Common myeloid progenitor, CD34-positive (primary cell): ENCODE measurements around the gene GOLGA6L24. TPM values are rescaled to one million over a fixed set of nuclear protein-coding genes. Genes with fewer than 3 reads are reported as not detected.
"Not testable (repeated sequence)": the region's sequence is repeated elsewhere in the genome, so short reads cannot be mapped to it uniquely, and the experiment has no call there.

Experiments
- CTCF ChIA-PET: fragments of 350-600 bp; sonication (Branson Sonifier 250); formaldehyde crosslinking; loops from one replicate; lab custom pipeline; 2021; ENCODE audit warnings: antibody characterized with exemption; lab: Charles Lee
- POLR2A ChIA-PET: fragments of 350-600 bp; sonication (Branson Sonifier 250); formaldehyde crosslinking; loops from one replicate; lab custom pipeline; 2021; ENCODE audit warnings: antibody characterized with exemption; lab: Charles Lee
- DNase-seq, 3 donors: peaks; one replicate each; pipeline versions ENCODE4 v3.0.0 to v3.0.0-alpha.2; 2013
- H3K27ac ChIP-seq, 2 experiments: 1 replicate in 1 of 2; 2 replicates in 1 of 2; pipeline ENCODE4 v1.7.0; 2013; ENCODE audit warnings: inconsistent platforms in 2 of 2, low read length in 2 of 2, mild to moderate bottlenecking in 2 of 2, low read depth in 1 of 2, moderate library complexity in 1 of 2; ENCODE audit not compliant: severe bottlenecking in 2 of 2, insufficient read depth in 1 of 2, poor library complexity in 1 of 2
- H3K27me3 ChIP-seq, 5 experiments: replicated peaks in 2 of 5; 1 replicate in 3 of 5; 2 replicates in 2 of 5; pipeline versions ENCODE4 v1.6.1 to v1.7.0; 2013; ENCODE audit warnings: low read length in 4 of 5, mild to moderate bottlenecking in 2 of 5, moderate library complexity in 2 of 5, inconsistent platforms in 1 of 5; ENCODE audit not compliant: insufficient read depth in 5 of 5, control insufficient read depth in 4 of 5
- H3K36me3 ChIP-seq, 4 experiments: 1 replicate in 2 of 4; 2 replicates in 2 of 4; pipeline versions ENCODE4 v1.6.1 to v1.7.0; 2013; ENCODE audit warnings: low read length in 3 of 4, control low read depth in 1 of 4, mild to moderate bottlenecking in 1 of 4; ENCODE audit not compliant: control insufficient read depth in 4 of 4, insufficient read depth in 4 of 4
- H3K4me1 ChIP-seq, 4 experiments: 1 replicate in 3 of 4; 2 replicates in 1 of 4; pipeline versions ENCODE4 v1.6.1 to v1.7.1; 2013; ENCODE audit warnings: low read length in 3 of 4, mild to moderate bottlenecking in 3 of 4, control low read depth in 1 of 4, inconsistent platforms in 1 of 4, moderate library complexity in 1 of 4; ENCODE audit not compliant: control insufficient read depth in 4 of 4, insufficient read depth in 4 of 4; ENCODE audit errors: control extremely low read depth in 1 of 4
- H3K4me3 ChIP-seq, 7 experiments: 1 replicate in 4 of 7; 2 replicates in 3 of 7; pipeline versions ENCODE4 v1.5.1 to v1.7.0; 2013; ENCODE audit warnings: mild to moderate bottlenecking in 7 of 7, low read length in 6 of 7, moderate library complexity in 6 of 7, inconsistent platforms in 2 of 7, low read depth in 2 of 7, control low read depth in 1 of 7; ENCODE audit not compliant: insufficient read depth in 4 of 7, control insufficient read depth in 1 of 7; ENCODE audit errors: extremely low read depth in 1 of 7
- H3K9me3 ChIP-seq, 5 experiments: 1 replicate in 4 of 5; 2 replicates in 1 of 5; pipeline versions ENCODE4 v1.6.1 to v1.7.1; 2013; ENCODE audit warnings: low read length in 4 of 5, mild to moderate bottlenecking in 2 of 5, inconsistent platforms in 1 of 5, low read depth in 1 of 5, moderate library complexity in 1 of 5; ENCODE audit not compliant: control insufficient read depth in 4 of 5, insufficient read depth in 2 of 5; ENCODE audit errors: control extremely low read depth in 1 of 5
- WGBS: methylation state at CpG from one replicate; pipeline ENCODE4 v1.1.5; 2013; ENCODE audit not compliant: insufficient coverage; 5-methylcytosine and 5-hydroxymethylcytosine counted together
- polyA plus RNA-seq: library from polyadenylated mRNA; unstranded; fragments of 120-200 nt; gene quantifications from one replicate; pipeline ENCODE4 v1.2.1, GENCODE V29; 2013

GOLGA6L24 gene, protein sequence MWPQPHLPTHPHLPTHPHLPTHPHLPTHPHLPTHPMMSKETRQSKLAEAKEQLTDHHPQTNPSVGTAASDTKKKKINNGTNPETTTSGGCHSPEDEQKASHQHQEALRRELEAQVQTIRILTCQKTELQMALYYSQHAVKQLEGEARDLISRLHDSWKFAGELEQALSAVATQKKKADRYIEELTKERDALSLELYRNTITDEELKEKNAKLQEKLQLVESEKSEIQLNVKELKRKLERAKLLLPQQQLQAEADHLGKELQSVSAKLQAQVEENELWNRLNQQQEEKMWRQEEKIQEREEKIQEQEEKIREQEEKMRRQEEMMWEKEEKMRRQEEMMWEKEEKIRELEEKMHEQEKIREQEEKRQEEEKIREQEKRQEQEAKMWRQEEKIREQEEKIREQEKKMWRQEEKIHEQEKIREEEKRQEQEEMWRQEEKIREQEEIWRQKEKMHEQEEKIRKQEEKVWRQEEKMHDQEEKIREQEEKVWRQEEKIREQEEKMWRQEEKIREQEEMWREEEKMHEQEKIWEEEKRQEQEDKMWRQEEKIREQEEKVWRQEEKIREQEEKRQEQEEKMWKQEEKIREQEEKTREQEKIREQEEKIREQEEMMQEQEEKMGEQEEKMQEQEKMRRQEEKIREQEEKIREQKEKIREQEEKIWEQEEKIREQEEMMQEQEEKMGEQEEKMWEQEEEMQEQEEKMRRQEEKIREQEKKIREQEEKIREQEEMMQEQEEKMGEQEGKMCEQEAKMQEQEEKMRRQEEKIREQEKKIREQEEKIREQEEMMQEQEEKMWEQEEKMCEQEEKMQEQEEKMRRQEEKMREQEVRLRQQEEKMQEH
- polyA plus RNA-seq = not detected

DNA sequence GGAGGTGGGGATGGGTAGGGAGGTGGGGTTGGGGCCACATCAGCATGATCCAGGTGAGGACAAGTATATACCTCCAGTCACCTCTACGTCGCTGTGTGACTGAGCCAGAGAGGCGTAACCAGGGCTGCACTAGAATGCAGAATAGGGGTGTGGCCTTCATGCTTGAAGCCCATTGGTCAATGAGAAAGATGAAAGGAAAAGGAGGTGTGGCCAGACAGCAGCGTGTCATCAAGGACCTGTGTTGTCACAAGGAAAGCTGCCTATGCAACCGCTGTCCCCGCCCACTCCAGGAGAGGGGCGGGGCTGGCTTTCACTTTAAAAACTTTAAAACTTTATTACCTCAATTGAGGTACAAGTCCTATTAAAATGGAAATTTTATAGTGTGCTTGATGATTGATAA is at the start of gene GOLGA6L24:
TSS of gene GOLGA6L24 (minus strand) at position 101 of the 400 bp plus-strand sequence. CDS start at position 40, 61 bp downstream.
- DNase-seq, H3K4me3 ChIP-seq, H3K4me1 ChIP-seq, POLR2A ChIA-PET, H3K36me3 ChIP-seq, H3K9me3 ChIP-seq, H3K27ac ChIP-seq, H3K27me3 ChIP-seq, CTCF ChIA-PET: not testable (repeated sequence)
- WGBS = no CpG with 5 or more reads among the region's 7 CpGs

DNA sequence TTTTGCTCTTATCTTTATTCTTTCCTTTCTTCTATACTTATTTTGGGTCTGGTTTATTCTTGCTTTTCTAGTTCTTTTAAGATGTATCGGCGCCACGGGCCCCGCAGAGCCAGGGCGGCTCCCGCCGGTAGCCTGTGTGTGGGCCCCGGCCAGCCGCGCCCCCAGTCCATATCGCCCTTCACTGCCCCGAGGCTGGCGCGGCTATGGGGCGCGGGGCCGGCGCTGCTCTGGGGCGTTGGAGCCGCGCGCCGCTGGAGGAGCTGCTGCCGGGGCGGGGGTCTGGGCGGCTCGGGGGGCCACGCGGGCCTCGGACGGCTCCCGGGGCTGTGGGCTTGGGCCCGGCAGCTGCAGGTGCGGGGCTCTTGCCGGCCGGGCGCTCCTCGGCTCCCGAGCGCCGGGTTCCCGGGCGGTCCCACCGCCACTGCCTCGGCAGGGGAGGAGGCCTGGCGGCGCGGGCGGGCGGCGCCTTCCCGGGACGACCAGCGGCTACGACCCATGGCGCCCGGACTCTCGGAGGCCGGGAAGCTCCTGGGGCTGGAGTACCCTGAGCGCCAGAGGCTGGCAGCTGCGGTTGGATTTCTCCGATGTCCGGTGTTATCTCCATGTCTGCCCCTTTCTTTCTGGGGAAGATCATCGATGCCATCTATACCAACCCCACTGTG is 45.0 kb upstream of the GOLGA6L24 start:
- DNase-seq, POLR2A ChIA-PET, CTCF ChIA-PET, H3K9me3 ChIP-seq, H3K4me3 ChIP-seq, H3K27ac ChIP-seq, H3K4me1 ChIP-seq, H3K36me3 ChIP-seq, H3K27me3 ChIP-seq: not testable (repeated sequence)
- WGBS = no CpG with 5 or more reads among the region's 64 CpGs

DNA sequence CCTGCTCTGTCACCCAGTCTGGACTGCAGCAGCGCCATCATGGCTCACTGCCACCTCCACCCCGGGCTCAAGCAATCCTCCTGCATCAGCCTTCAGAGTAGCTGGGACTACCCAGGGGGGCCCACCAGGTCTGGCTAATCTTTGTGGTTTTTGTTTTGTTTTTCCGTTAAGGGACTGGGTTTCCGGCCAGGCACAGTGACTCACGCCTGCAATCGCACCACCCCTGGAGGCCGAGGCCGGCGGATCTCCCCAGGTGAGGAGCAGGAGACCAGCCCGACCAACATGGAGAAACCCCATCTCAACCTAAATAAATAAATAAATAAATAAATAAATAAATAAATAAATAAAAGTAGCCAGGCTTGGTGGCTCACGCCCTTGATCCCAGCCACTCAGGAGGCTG is 38.1 kb upstream of the GOLGA6L24 start:
- no CpG with 5 or more reads among the region's 11 CpGs for WGBS
- H3K27ac ChIP-seq, DNase-seq, POLR2A ChIA-PET, H3K9me3 ChIP-seq, H3K27me3 ChIP-seq, CTCF ChIA-PET, H3K36me3 ChIP-seq, H3K4me1 ChIP-seq, H3K4me3 ChIP-seq: not testable (repeated sequence)

DNA sequence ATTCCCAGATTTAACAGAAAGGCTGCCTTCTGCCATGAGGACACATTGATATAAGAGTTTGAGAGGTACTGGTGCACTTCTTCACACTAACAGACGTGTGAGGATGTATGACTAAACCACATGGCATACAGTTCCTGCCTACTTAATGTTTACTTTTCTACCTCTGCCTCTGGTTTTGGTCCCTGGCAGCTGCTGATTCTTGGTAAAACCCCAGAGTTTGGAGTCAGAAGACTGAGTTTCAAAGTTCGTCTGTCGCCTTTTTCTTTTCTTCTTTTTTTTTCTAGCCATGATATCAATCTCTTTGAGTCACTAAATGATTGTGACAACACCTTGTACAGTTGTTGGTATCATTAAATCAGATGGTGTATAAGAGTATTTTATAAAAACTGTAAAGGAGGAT is 22.2 kb upstream of the GOLGA6L24 start:
- H3K9me3 ChIP-seq, H3K4me3 ChIP-seq, H3K4me1 ChIP-seq, H3K27me3 ChIP-seq, H3K27ac ChIP-seq, CTCF ChIA-PET, DNase-seq, POLR2A ChIA-PET, H3K36me3 ChIP-seq: not testable (repeated sequence)
- no CpG with 5 or more reads among the region's 3 CpGs for WGBS

DNA sequence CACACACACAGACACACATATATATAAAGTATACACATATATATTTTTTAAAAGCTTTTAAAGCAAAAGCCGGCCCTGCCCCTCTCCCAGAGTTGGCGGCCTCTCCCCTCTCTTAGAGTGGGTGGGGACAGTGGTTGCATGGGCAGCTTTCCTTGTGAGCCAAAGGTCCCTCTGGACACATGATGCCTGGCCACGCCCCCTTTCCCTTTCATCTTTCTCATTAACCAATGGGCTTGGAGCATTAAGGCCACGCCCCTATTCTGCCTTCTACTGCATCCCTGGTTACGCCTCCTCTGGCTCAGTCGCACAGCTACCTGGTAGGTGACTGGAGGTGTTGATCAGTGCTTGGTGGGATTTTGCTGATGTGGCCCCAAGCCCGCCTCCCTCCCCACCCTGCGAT is 20.5 kb upstream of the GOLGA6L24 start, which contains the start of gene GOLGA8F:
TSS of gene GOLGA8F (plus strand) at position 301 of the 400 bp plus-strand sequence. CDS start at position 399, 98 bp downstream.
- H3K27ac ChIP-seq, DNase-seq, H3K9me3 ChIP-seq, H3K36me3 ChIP-seq, CTCF ChIA-PET, H3K4me3 ChIP-seq, H3K27me3 ChIP-seq, H3K4me1 ChIP-seq, POLR2A ChIA-PET: not testable (repeated sequence)
- no CpG with 5 or more reads among the region's 8 CpGs for WGBS

DNA sequence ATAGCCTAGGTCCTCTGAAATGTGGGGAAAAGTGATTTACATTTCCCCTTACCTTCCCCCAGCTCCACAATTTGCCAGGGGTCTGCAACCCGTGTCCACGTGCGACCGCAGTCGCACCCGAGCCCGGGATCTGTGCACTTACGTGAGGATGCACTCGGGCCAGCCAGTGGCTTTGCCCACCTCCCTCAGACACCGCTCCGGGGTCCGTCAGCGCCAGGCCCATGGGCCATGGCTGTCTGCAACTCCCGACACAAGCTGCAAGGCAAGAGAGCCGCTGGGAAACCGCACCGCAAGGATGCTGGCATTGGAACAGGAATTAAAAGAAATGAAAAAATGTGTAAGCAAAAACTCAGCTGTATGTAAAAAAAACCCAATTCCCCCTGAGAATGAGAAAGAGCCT is 7.6 kb upstream of the GOLGA6L24 start:
- H3K4me3 ChIP-seq, CTCF ChIA-PET: not testable (repeated sequence)
- no CpG with 5 or more reads among the region's 17 CpGs for WGBS

More for the DNA sequence above, 7.6 kb upstream of the GOLGA6L24 start:
- DNase-seq, H3K27ac ChIP-seq, H3K36me3 ChIP-seq, H3K4me1 ChIP-seq, H3K9me3 ChIP-seq, H3K27me3 ChIP-seq, POLR2A ChIA-PET: not testable (repeated sequence)
